Measurements from ENCODE around the gene ZNF587. TPM values are rescaled to one million over a fixed set of nuclear protein-coding genes. Genes with fewer than 3 reads are reported as not detected.

Gene ZNF587
- total RNA-seq, 1 experiment from 2014 or later = 70.5 TPM

- no peak for TF ChIP-seq CTCF (IDR thresholded peaks at IDR 0.05; ENCODE audit: insufficient read depth in 1 of 2, low read depth in 1 of 2, low read length in 1 of 2, severe bottlenecking in 1 of 2, unreplicated experiment in 1 of 2)
- Mint-ChIP-seq H3K4me1 (ENCODE audit: low read depth, unreplicated experiment) (no peaks in the 10 kb centered on the region), H3K9me3 (ENCODE audit: unreplicated experiment) (peaks cover 33% of the 10 kb centered on the region), H3K27ac (ENCODE audit: unreplicated experiment) (no peak overlapping the region), H3K36me3 (ENCODE audit: insufficient read depth, unreplicated experiment) (peaks cover 35% of the 10 kb centered on the region), H3K4me3 (ENCODE audit: unreplicated experiment) (no peak overlapping the region), H3K27me3 (ENCODE audit: insufficient read depth, unreplicated experiment) (no peaks in the 10 kb centered on the region)
- H3K9me3 ChIP-seq = peaks cover 31% of the 10 kb centered on the region
- H3K36me3 ChIP-seq (ENCODE audit: control insufficient read depth, insufficient read depth, low read length) = no peaks in the 10 kb centered on the region; the same call in 1 of the 2 replicates
- POLR2A ChIA-PET = no interaction called here
- intact Hi-C loops (cut with micrococcal nuclease; ENCODE audit: unreplicated experiment) = no loop called here
- no peak overlapping the region for H3K4me3 ChIP-seq (ENCODE audit: low read depth, low read length)
- peaks cover 13% of the 10 kb centered on the region for H3K4me1 ChIP-seq
- CTCF ChIA-PET = interaction anchor here (0.6 kb wide), 1 partner anchor 480 kb away, joined by 3 read pairs; no protein-coding TSS in a partner anchor
- BruUV-seq (replicated peaks) = no TSS peak
- no peak for DNase-seq
- no peaks in the 10 kb centered on the region for H3K27me3 ChIP-seq (replicated peaks; ENCODE audit: control insufficient read depth, insufficient read depth, low read length)
These were observed 36.4 kb downstream of the ZNF587 start for GRCh38 chr19:57886046-57886445.

- no peak for TF ChIP-seq CTCF (IDR thresholded peaks at IDR 0.05; ENCODE audit: insufficient read depth in 1 of 2, low read depth in 1 of 2, low read length in 1 of 2, severe bottlenecking in 1 of 2, unreplicated experiment in 1 of 2)
- Histone ChIP-seq H3K27me3 (replicated peaks; ENCODE audit: control insufficient read depth, insufficient read depth, low read length) (no peaks in the 10 kb centered on the region), H3K9me3 (peaks cover 31% of the 10 kb centered on the region), H3K36me3 (ENCODE audit: control insufficient read depth, insufficient read depth, low read length) (no peaks in the 10 kb centered on the region; the same call in 1 of the 2 replicates), H3K4me3 (ENCODE audit: low read depth, low read length) (no peak overlapping the region), H3K4me1 (peaks cover 13% of the 10 kb centered on the region)
- POLR2A ChIA-PET = no interaction called here
- H3K27ac Mint-ChIP-seq (ENCODE audit: unreplicated experiment) = no peak overlapping the region
- DNase-seq = no peak
- H3K36me3 Mint-ChIP-seq (ENCODE audit: insufficient read depth, unreplicated experiment) = peaks cover 40% of the 10 kb centered on the region
- no peaks in the 10 kb centered on the region for H3K27me3 Mint-ChIP-seq (ENCODE audit: insufficient read depth, unreplicated experiment)
- H3K4me3 Mint-ChIP-seq (ENCODE audit: unreplicated experiment) = no peak overlapping the region
- H3K9me3 Mint-ChIP-seq (ENCODE audit: unreplicated experiment) = peaks cover 33% of the 10 kb centered on the region
- no TSS peak for BruUV-seq (replicated peaks)
- H3K4me1 Mint-ChIP-seq (ENCODE audit: low read depth, unreplicated experiment) = no peaks in the 10 kb centered on the region
- intact Hi-C loops (cut with micrococcal nuclease; ENCODE audit: unreplicated experiment) = no loop called here
- CTCF ChIA-PET = no interaction called here
These were observed 37.7 kb downstream of the ZNF587 start for GRCh38 chr19:57887195-57887941.

- Histone ChIP-seq H3K36me3 (ENCODE audit: control insufficient read depth, insufficient read depth, low read length) (no peaks in the 10 kb centered on the region; the same call in 1 of the 2 replicates), H3K27me3 (replicated peaks; ENCODE audit: control insufficient read depth, insufficient read depth, low read length) (no peaks in the 10 kb centered on the region), H3K4me1 (peaks cover 13% of the 10 kb centered on the region), H3K4me3 (ENCODE audit: low read depth, low read length) (peak overlapping the region; percentile 25), H3K9me3 (peaks cover 31% of the 10 kb centered on the region)
- Mint-ChIP-seq H3K36me3 (ENCODE audit: insufficient read depth, unreplicated experiment) (peaks cover 40% of the 10 kb centered on the region), H3K27ac (ENCODE audit: unreplicated experiment) (no peak overlapping the region), H3K4me1 (ENCODE audit: low read depth, unreplicated experiment) (no peaks in the 10 kb centered on the region), H3K27me3 (ENCODE audit: insufficient read depth, unreplicated experiment) (no peaks in the 10 kb centered on the region), H3K4me3 (ENCODE audit: unreplicated experiment) (peak overlapping the region; percentile 36), H3K9me3 (ENCODE audit: unreplicated experiment) (peaks cover 33% of the 10 kb centered on the region)
- CTCF ChIA-PET = no interaction called here
- intact Hi-C loops (cut with micrococcal nuclease; ENCODE audit: unreplicated experiment) = no loop called here
- POLR2A ChIA-PET = no interaction called here
- no peak for DNase-seq
- TF ChIP-seq CTCF (IDR thresholded peaks at IDR 0.05; ENCODE audit: insufficient read depth in 1 of 2, low read depth in 1 of 2, low read length in 1 of 2, severe bottlenecking in 1 of 2, unreplicated experiment in 1 of 2) = no peak
- no TSS peak for BruUV-seq (replicated peaks)
These were observed 38.5 kb downstream of the ZNF587 start for GRCh38 chr19:57888107-57888559.
